DND-41 (cell line): ENCODE measurements around the gene ZNF296.

Experiments
- ATAC-seq: fragments of 200-7000 bp; cut with Tn5 transposase; 3 replicates; pipeline ENCODE4 v1.9.1; 2021; ENCODE audit warnings: low read depth; ENCODE audit not compliant: insufficient read depth
- DNase-seq: peaks from one replicate; pipeline ENCODE4 v3.0.0-alpha.2; 2020
- H2AFZ ChIP-seq: 2 replicates; pipeline ENCODE4 v1.6.0; 2012; ENCODE audit warnings: low read depth, low read length
- H3K27ac ChIP-seq: 2 replicates; pipeline ENCODE4 v1.5.1; 2012; ENCODE audit warnings: low read length, inconsistent platforms
- H3K27me3 ChIP-seq: fragments of 200-600 bp; sonication (generic); 2 replicates; pipeline ENCODE4 v1.6.0; 2012; ENCODE audit warnings: low read length, mild to moderate bottlenecking, inconsistent platforms; ENCODE audit not compliant: insufficient read depth, poor library complexity
- H3K36me3 ChIP-seq: 2 replicates; pipeline ENCODE4 v1.5.1; 2012; ENCODE audit warnings: low read length, inconsistent platforms; ENCODE audit not compliant: insufficient read depth
- H3K4me1 ChIP-seq: 2 replicates; pipeline ENCODE4 v1.5.1; 2012; ENCODE audit warnings: mild to moderate bottlenecking, low read length; ENCODE audit not compliant: insufficient read depth
- H3K4me2 ChIP-seq: 2 replicates; pipeline ENCODE4 v1.6.0; 2012; ENCODE audit warnings: mild to moderate bottlenecking, moderate library complexity, low read length, inconsistent platforms; ENCODE audit not compliant: insufficient read depth
- H3K4me3 ChIP-seq, 2 experiments: fragments of 200-600 bp in 1 of 2; shearing (Covaris generic) in 1 of 2; 2 replicates each; pipeline ENCODE4 v1.5.1; 2012 to 2016; ENCODE audit warnings: inconsistent platforms in 2 of 2, low read length in 2 of 2, mild to moderate bottlenecking in 2 of 2, low read depth in 1 of 2, moderate library complexity in 1 of 2
- H3K79me2 ChIP-seq: 2 replicates; pipeline ENCODE4 v1.6.0; 2012; ENCODE audit warnings: low read length, inconsistent platforms; ENCODE audit not compliant: insufficient read depth
- H3K9ac ChIP-seq: 2 replicates; pipeline ENCODE4 v1.6.0; 2012; ENCODE audit warnings: low read depth, mild to moderate bottlenecking, inconsistent platforms, low read length, moderate library complexity
- H3K9me3 ChIP-seq: 2 replicates; pipeline ENCODE4 v1.5.1; 2012; ENCODE audit warnings: low read length, moderate library complexity, mild to moderate bottlenecking, inconsistent platforms; ENCODE audit not compliant: insufficient read depth, severe bottlenecking
- H4K20me1 ChIP-seq: 2 replicates; pipeline ENCODE4 v1.6.0; 2012; ENCODE audit warnings: low read length; ENCODE audit not compliant: insufficient read depth
- EZH2 ChIP-seq: IDR thresholded peaks from 3 replicates; pipeline ENCODE4 v1.6.1; 2012; ENCODE audit warnings: borderline replicate concordance, low read depth, mild to moderate bottlenecking, moderate library complexity, low read length, inconsistent platforms; ENCODE audit not compliant: severe bottlenecking
- TF ChIP-seq, protein P1 (sequence below): IDR thresholded peaks from 2 replicates; pipeline ENCODE4 v1.5.1; 2012; ENCODE audit warnings: borderline replicate concordance, low read length, moderate library complexity, mild to moderate bottlenecking; ENCODE audit not compliant: poor library complexity, severe bottlenecking; ENCODE audit errors: extremely low read depth

The ZNF296 gene

DNA sequence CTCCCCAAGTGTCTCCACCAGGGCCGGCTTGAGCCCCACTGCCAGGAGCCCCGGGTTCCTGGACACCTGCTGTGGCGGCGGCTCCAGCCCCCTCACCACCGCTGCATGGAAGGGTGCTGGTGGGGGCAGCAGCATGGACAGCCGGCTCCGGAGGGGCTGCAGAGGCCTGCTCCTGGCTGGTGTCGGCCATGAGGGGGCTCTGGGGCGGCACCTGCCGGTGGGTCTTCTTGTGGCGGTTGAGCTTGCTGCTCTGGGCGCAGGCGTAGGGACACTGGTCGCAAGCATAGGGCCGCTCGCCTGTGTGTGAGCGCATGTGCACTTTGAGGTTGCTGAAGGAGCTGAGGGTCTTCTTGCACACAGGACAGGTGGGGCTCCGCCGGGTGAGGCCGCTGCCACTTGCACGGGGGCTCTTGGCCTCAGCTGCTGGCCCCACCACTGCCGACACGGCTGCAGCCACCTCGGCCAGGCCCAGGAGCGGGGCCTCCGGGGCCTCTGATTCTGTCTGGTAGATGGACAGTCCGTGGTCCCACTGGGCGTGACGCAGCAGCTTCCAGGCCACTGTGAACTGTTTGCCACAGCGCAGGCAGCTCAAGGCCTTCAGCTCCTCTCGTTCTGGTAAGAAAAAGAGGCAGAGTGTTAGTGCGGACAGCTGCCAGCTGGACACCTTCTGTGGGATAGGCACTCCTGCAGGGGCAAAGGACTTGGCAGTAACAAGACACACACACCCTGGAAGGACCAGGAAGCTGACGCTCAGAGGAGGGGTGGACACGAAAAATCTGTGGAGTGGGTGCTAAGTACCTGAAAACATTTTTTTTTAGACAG is 4.1 kb downstream of the ZNF296 start:
- H3K27ac ChIP-seq: no peak overlapping the region
- TF ChIP-seq EZH2: no peak
- TF ChIP-seq, protein P1, sequence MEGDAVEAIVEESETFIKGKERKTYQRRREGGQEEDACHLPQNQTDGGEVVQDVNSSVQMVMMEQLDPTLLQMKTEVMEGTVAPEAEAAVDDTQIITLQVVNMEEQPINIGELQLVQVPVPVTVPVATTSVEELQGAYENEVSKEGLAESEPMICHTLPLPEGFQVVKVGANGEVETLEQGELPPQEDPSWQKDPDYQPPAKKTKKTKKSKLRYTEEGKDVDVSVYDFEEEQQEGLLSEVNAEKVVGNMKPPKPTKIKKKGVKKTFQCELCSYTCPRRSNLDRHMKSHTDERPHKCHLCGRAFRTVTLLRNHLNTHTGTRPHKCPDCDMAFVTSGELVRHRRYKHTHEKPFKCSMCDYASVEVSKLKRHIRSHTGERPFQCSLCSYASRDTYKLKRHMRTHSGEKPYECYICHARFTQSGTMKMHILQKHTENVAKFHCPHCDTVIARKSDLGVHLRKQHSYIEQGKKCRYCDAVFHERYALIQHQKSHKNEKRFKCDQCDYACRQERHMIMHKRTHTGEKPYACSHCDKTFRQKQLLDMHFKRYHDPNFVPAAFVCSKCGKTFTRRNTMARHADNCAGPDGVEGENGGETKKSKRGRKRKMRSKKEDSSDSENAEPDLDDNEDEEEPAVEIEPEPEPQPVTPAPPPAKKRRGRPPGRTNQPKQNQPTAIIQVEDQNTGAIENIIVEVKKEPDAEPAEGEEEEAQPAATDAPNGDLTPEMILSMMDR: no peak
- DNase-seq (no peak), ATAC-seq (0 out of 3 replicates have a peak, but pooled peaks have one; percentile 10)
- no peaks in the 10 kb centered on the region for H3K9me3 ChIP-seq
- H3K27me3 ChIP-seq: no peaks in the 10 kb centered on the region
- peaks cover 37% of the 10 kb centered on the region for H3K36me3 ChIP-seq
- H3K4me1 ChIP-seq: no peaks in the 10 kb centered on the region
- H3K9ac ChIP-seq: no peak overlapping the region
- H4K20me1 ChIP-seq: peaks cover 5% of the 10 kb centered on the region
- no peak overlapping the region for H3K4me3 ChIP-seq
- H3K4me2 ChIP-seq: no peak overlapping the region
- H3K79me2 ChIP-seq: no peaks in the 10 kb centered on the region
- no peak overlapping the region for H2AFZ ChIP-seq

DNA sequence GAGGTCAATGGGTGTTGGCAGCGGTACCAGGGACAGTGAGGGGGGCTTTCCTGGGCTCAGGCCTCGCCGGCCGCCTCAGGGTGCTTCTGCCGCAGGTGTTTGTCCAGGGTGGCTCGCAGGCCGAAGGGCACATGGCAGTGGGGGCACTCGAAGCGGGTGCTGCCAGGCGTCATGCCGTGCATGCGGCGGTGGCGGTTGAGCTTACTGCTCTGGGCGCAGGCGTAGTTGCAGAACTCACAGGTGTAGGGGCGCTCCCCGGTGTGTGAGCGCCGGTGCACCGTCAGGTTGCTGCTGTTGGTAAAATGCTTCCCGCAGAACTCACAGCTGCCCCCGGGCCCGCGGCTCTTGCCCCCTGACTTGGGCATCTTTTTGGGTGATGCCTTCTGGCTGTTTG is 4.7 kb downstream of the ZNF296 start:
- TF ChIP-seq, protein P1: no peak
- no peak for TF ChIP-seq EZH2

DNA sequence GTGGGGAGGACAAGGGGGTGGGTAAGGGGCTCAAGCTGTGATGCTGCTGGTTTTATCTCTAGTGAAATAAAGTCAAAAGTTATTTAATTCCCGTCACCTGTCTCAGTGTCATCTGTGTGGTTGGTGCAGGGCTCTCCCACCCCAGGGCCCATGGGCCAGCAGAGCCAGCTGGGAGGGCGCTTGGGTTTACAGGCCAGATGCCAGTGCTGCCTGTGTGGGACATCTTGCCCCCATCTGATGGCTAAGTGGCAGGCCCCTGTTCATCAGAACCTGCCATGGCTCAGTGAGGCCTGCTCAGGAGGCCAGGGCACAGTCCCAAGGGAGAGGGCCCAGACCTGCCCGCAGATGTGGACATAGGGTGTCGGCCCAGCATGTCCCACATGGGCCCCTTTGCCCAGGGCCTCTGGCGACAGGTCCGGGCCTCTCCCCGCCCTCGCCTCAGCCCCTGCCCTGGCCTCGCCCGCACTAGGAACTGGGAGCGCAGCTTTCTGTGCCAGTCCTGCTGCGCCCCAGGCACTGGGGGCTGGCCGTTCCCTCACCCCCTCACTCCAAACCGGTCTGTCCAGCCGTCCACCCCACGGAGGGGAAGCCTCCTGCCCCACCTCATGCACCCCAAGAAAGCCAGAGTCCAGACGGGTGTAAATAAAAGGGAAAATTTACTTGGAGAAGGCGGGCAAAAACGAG is 5.3 kb downstream of the ZNF296 start:
- no peak overlapping the region for H3K4me3 ChIP-seq
- no peak for ATAC-seq
- no peak overlapping the region for H3K27ac ChIP-seq
- H3K4me1 ChIP-seq: no peaks in the 10 kb centered on the region
- no peak overlapping the region for H2AFZ ChIP-seq
- H4K20me1 ChIP-seq: peaks cover 12% of the 10 kb centered on the region
- TF ChIP-seq, protein P1: no peak
- no peak for TF ChIP-seq EZH2
- no peak overlapping the region for H3K9ac ChIP-seq
- H3K36me3 ChIP-seq: peaks cover 46% of the 10 kb centered on the region
- no peaks in the 10 kb centered on the region for H3K27me3 ChIP-seq
- no peaks in the 10 kb centered on the region; the same call in 1 of the 2 replicates for H3K79me2 ChIP-seq
- no peak for DNase-seq
- H3K9me3 ChIP-seq: no peaks in the 10 kb centered on the region
- no peak overlapping the region for H3K4me2 ChIP-seq

More for the DNA sequence above, 4.7 kb downstream of the ZNF296 start:
- DNase-seq: no peak
- H3K27ac ChIP-seq: no peak overlapping the region
- H3K4me3 ChIP-seq: no peak overlapping the region
- H3K79me2 ChIP-seq: no peaks in the 10 kb centered on the region; the same call in 1 of the 2 replicates
- no peak overlapping the region for H3K9ac ChIP-seq
- H3K4me1 ChIP-seq: no peaks in the 10 kb centered on the region
- H3K9me3 ChIP-seq: no peaks in the 10 kb centered on the region
- H3K36me3 ChIP-seq: peaks cover 44% of the 10 kb centered on the region
- 0 out of 3 replicates have a peak, but pooled peaks have one; percentile 16 for ATAC-seq
- H3K4me2 ChIP-seq: no peak overlapping the region
- no peak overlapping the region for H2AFZ ChIP-seq
- H3K27me3 ChIP-seq: no peaks in the 10 kb centered on the region
- peaks cover 11% of the 10 kb centered on the region for H4K20me1 ChIP-seq
